GM19238 (cell line): ENCODE measurements around the gene SPRR1A.

Experiments used
- DNase-seq: peaks from one replicate; pipeline ENCODE4 v3.0.0; 2011; ENCODE audit warnings: low spot score; ENCODE audit not compliant: insufficient read length

Gene SPRR1A

GRCh38 chr1:153028766-153029165 is 44.9 kb downstream of the SPRR1A start:
- no peak for DNase-seq

- DNase-seq = no peak
Observed at GRCh38 chr1:153030895-153031294, 47.0 kb downstream of the SPRR1A start, which contains the start of gene SPRR1B. SPRR1B (plus strand) TSS chr1:153031203; CDS start chr1:153032346, 1,143 bp downstream.

- DNase-seq = no peak
Observed at GRCh38 chr1:153032073-153032472, 48.2 kb downstream of the SPRR1A start.

- DNase-seq = no peak
Observed at GRCh38 chr1:153032677-153033308, 48.9 kb downstream of the SPRR1A start.

- DNase-seq = no peak
Observed at GRCh38 chr1:153035211-153035610, 51.3 kb downstream of the SPRR1A start.
